ENCODE data around the gene GTF2F2. TPM values are rescaled to one million over a fixed set of nuclear protein-coding genes. Genes with fewer than 3 reads are reported as not detected.
A peak's percentile ranks its signal among the peaks of the same experiment; 100 is the strongest.

Gene GTF2F2
- total and polyA plus RNA-seq, 7 donors: 18.5 to 32.7 (median 28.5) TPM

DNA sequence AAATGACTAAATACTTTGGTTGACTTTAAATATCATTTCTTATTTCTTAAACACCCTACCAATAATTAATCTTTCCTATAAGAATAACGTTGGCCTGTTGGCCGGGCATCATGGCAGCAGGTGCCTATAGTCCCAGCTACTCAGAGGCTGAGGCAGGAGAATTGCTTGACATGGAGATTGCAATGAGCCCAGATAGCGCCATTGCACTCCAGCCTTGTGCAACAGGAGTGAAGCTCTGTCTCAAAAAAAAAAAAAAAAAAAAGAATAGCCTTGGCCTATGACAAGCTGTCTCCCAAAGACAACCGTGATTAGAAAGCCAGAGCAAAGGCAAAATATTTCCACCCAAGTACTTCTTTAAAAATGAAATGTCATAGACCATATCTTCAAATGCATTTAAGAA, 105.1 kb downstream of the GTF2F2 start:
- Histone ChIP-seq H3K9me3 (no peaks in the 10 kb centered on the region), H3K36me3 (no peaks in the 10 kb centered on the region), H3K4me1 (peaks cover 0 to 9% (median 6%) of the 10 kb centered on the region in 4 donors), H3K27me3 (no peaks in the 10 kb centered on the region), H3K4me3 (no peak overlapping the region), H3K27ac (no peak overlapping the region)
- DNase-seq: no peak
- intact Hi-C loops (cut with DNase I): no loop called here
- TF ChIP-seq EP300 (IDR thresholded peaks at IDR 0.05): no peak
- TF ChIP-seq, protein P1, sequence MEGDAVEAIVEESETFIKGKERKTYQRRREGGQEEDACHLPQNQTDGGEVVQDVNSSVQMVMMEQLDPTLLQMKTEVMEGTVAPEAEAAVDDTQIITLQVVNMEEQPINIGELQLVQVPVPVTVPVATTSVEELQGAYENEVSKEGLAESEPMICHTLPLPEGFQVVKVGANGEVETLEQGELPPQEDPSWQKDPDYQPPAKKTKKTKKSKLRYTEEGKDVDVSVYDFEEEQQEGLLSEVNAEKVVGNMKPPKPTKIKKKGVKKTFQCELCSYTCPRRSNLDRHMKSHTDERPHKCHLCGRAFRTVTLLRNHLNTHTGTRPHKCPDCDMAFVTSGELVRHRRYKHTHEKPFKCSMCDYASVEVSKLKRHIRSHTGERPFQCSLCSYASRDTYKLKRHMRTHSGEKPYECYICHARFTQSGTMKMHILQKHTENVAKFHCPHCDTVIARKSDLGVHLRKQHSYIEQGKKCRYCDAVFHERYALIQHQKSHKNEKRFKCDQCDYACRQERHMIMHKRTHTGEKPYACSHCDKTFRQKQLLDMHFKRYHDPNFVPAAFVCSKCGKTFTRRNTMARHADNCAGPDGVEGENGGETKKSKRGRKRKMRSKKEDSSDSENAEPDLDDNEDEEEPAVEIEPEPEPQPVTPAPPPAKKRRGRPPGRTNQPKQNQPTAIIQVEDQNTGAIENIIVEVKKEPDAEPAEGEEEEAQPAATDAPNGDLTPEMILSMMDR (IDR thresholded peaks at IDR 0.05): no peak
- no peak for TF ChIP-seq POLR2AphosphoS5 (IDR thresholded peaks at IDR 0.05)
- TF ChIP-seq POLR2A (IDR thresholded peaks at IDR 0.05): no peak
- 95 to 98% methylated on average over 4 of the region's 4 CpGs for WGBS, 2 donors

DNA sequence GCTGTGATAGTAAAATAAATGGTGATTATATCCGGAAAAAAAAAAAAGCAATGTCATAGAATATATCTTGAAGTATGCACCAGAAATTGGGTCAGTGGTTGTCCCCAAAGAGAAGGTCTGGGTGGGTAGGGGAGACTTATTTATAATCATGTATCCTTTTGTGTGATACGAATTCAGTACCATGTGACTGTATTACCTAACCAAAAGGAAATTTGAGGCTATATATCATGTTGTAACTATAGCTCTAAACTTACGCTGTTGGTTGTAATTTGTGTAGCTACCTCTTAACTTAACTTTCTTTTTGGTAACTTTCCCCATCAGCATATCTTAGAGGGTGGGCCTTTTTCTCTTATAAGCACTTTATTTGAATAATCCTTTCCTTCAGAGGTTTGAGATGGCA, 105.7 kb downstream of the GTF2F2 start:
- no peak for TF ChIP-seq POLR2A (IDR thresholded peaks at IDR 0.05)
- TF ChIP-seq POLR2AphosphoS5 (IDR thresholded peaks at IDR 0.05): no peak
- TF ChIP-seq EP300 (IDR thresholded peaks at IDR 0.05): no peak
- TF ChIP-seq, protein P1 (IDR thresholded peaks at IDR 0.05): no peak
- H3K4me3 ChIP-seq: no peak overlapping the region
- no peaks in the 10 kb centered on the region for H3K9me3 ChIP-seq
- WGBS, 2 donors: 81 to 83% methylated on average over 3 of the region's 3 CpGs
- H3K4me1 ChIP-seq: peaks cover 0 to 7% (median 6%) of the 10 kb centered on the region in 4 donors
- DNase-seq: no peak
- no peaks in the 10 kb centered on the region for H3K27me3 ChIP-seq
- no peaks in the 10 kb centered on the region for H3K36me3 ChIP-seq
- intact Hi-C loops (cut with DNase I): no loop called here
- H3K27ac ChIP-seq: no peak overlapping the region

DNA sequence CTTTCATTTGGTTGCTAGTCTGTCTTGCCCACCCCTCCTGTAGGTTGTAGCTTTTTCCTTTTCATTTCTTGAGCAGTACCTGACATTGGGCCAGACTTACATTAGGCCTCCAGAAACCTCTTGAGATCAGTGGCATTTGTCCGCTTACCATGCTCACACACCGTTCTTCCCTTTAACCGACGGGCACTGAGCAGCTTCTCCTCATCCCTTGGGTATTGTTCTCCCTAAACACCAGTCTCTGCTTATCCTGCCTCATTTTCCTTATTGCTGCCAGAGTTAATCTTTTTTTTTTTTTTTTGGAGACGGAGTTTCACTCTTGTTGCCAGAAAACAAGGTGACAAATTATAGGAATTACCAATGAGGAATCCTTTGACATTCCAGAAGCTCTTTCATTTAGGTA, 107.7 kb downstream of the GTF2F2 start:
- no peaks in the 10 kb centered on the region for H3K36me3 ChIP-seq
- peaks cover 0 to 13% (median 8%) of the 10 kb centered on the region in 4 donors for H3K4me1 ChIP-seq
- no peak overlapping the region for H3K4me3 ChIP-seq
- no peaks in the 10 kb centered on the region for H3K27me3 ChIP-seq
- 96 to 98% methylated on average over 5 of the region's 5 CpGs for WGBS, 2 donors
- no peaks in the 10 kb centered on the region for H3K9me3 ChIP-seq
- DNase-seq: no peak
- no peak overlapping the region for H3K27ac ChIP-seq
- TF ChIP-seq POLR2A (IDR thresholded peaks at IDR 0.05) (no peak), POLR2AphosphoS5 (IDR thresholded peaks at IDR 0.05) (no peak)
- intact Hi-C loops (cut with DNase I): no loop called here

DNA sequence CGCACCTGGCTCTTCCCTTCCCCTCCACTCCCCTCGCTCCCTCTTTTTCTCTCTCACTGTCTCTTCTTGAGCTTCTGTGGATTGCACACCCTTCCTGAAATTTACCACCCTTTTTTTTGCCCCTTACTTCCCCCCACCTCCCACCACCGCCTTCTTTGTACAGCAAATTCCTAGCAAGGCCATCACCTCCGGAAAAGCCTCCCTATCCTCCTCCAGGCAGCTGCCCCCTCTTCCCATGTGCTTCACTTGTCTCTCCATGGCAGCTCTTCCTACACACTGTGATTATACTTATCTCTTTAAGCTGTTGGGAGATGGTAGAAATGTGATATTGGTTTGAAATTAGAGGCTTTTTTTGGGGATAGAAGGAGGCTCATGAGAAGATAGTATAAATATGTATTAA, 108.9 kb downstream of the GTF2F2 start:
- DNase-seq: no peak
- Histone ChIP-seq H3K4me3 (no peak overlapping the region), H3K4me1 (peaks cover 0 to 13% (median 8%) of the 10 kb centered on the region in 4 donors), H3K9me3 (no peaks in the 10 kb centered on the region), H3K36me3 (no peaks in the 10 kb centered on the region), H3K27me3 (no peaks in the 10 kb centered on the region), H3K27ac (no peak overlapping the region)
- intact Hi-C loops (cut with DNase I): no loop called here
- WGBS, 2 donors: 95 to 99% methylated on average over 4 of the region's 4 CpGs
- TF ChIP-seq POLR2A (IDR thresholded peaks at IDR 0.05) (no peak), POLR2AphosphoS5 (IDR thresholded peaks at IDR 0.05) (no peak), EP300 (IDR thresholded peaks at IDR 0.05) (no peak)
- TF ChIP-seq, protein P1 (IDR thresholded peaks at IDR 0.05): no peak

DNA sequence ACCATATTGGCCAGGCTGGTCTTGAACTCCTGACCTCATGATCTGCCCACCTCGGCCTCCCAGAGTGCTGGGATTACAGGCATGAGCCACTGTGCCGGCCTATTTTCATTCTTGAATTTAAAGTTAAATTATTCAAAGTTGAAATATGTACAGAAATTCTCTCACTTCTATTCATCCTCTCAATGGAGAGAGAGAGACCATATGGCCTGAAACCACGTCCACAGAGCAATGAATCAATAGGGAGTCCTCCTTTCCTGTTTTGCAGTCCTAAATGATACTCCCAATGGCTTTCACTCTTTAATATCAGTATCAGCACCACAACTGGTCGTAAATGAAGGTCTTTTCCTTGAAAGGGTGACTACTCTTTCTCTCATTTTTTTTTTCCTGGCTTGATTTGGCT, 111.0 kb downstream of the GTF2F2 start:
- H3K27ac ChIP-seq: peak overlapping the region in 2 of 4 donors; percentile 26 to 32
- H3K27me3 ChIP-seq: no peaks in the 10 kb centered on the region
- peaks cover 0 to 14% (median 13%) of the 10 kb centered on the region in 4 donors for H3K4me1 ChIP-seq
- 92 to 93% methylated on average over 4 of the region's 4 CpGs for WGBS, 2 donors
- TF ChIP-seq POLR2A (IDR thresholded peaks at IDR 0.05) (no peak), POLR2AphosphoS5 (IDR thresholded peaks at IDR 0.05) (no peak), EP300 (IDR thresholded peaks at IDR 0.05) (no peak)
- TF ChIP-seq, protein P1 (IDR thresholded peaks at IDR 0.05): no peak
- DNase-seq: no peak
- H3K4me3 ChIP-seq: no peak overlapping the region
- H3K9me3 ChIP-seq: no peaks in the 10 kb centered on the region
- H3K36me3 ChIP-seq: no peaks in the 10 kb centered on the region
- intact Hi-C loops (cut with DNase I): no loop called here
